GM18870 (cell line): ENCODE results near the gene APOA5.
"Not testable (repeated sequence)": the region's sequence is repeated elsewhere in the genome, so short reads cannot be mapped to it uniquely, and the experiment has no call there.

Source experiments
- ATAC-seq: cut with Tn5 transposase; IDR thresholded peaks from one replicate; pipeline ENCODE4 v1.9.1; 2021; ENCODE audit warnings: moderate library complexity; ENCODE audit not compliant: unreplicated experiment

Gene APOA5

GRCh38 chr11:116801662-116802061 is 10.0 kb upstream of the APOA5 start:
- ATAC-seq = not testable (repeated sequence)

DNA sequence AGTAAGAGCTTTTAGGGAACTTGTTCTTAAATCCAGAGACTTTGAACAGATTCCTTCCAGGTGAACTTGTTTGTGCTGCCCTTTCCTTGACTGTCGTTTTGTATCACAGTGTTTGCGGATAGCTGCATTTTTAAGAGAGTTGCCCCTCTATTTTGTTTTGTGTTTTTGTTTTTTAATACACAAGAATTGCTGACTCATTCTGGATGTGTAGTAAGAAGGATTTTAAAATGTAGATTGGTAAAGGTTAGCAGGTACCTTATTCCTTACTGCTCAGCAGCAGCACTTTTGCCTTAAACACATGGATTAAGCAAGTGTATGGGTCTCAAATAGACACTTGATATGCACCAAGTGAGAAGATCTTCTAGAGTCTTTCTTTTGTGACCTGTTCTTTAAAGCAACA is 8.9 kb upstream of the APOA5 start:
- no peak for ATAC-seq

DNA sequence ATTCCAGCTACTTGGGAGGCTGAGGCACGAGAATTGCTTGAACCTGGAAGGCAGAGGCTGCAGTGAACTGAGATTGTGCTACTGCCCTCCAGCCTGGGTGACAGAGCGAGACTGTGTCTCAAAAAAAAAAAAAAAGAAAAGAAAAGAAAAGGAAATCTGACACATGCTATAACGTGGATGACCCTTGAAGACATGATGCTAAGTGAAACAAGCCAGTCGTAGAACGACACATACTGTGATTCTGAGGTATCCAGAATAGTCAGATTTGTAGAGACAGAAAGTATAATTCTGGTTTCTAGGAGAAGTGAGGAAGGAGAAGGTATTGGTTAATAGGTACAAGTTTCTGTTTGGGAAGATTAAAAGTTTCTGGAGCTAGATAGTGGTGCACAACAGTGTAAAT is 6.7 kb upstream of the APOA5 start:
- no peak for ATAC-seq

- ATAC-seq = no peak
Measured at GRCh38 chr11:116797816-116798215, 6.1 kb upstream of the APOA5 start.

DNA sequence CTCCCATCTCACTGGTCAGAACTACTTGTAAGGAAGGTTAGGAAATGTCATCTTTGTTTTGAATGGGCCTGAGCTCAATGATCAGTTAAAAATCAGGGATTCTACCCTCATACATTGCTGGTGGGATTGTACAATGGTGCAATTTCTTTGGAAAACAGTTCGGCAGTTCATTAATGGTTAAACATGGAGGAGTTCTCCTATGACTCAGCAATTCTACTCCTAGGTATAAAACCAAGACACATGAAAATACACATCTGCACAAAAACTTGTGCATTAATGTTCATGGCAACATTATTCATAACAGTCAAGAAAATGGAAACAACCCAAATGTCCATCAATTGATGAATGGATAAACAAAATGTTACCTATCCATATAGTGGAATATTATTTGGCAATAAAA is 4.9 kb upstream of the APOA5 start:
- ATAC-seq = no peak

DNA sequence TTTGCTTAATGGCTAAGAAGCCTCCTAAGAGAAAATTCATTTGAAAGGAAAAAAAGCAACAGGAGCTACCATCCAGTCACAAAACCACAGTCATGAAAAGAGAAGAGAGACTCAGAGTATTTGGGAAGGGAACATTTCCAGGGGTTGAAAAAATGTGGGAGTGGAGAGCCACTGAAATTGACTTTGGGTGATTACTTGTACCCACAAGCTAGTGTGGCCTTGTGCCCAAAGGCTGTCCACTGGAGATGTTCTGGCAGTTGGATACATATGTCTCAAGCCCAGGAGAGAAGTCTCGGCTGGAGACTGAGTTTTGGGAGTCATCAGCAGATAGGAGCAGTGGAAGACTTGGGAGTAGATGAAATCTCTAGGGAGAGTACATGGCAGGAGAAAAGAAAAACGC is 3.2 kb upstream of the APOA5 start:
- no peak for ATAC-seq

DNA sequence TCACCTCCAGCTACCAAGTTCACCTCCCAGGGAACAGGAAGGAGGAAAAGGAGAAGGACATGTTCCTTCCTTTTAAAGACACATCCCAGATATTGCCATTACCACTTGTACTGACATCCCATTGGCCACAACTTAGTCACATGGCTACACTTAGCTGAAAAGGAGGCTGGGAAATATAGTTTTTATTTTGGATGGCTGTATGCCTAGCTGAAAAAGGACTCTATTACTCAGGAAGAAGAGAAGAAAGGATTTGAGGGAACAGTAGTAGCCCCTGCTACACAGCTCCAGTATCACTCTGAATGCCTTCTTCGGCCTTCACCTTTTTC is 2.1 kb upstream of the APOA5 start:
- no peak for ATAC-seq

DNA sequence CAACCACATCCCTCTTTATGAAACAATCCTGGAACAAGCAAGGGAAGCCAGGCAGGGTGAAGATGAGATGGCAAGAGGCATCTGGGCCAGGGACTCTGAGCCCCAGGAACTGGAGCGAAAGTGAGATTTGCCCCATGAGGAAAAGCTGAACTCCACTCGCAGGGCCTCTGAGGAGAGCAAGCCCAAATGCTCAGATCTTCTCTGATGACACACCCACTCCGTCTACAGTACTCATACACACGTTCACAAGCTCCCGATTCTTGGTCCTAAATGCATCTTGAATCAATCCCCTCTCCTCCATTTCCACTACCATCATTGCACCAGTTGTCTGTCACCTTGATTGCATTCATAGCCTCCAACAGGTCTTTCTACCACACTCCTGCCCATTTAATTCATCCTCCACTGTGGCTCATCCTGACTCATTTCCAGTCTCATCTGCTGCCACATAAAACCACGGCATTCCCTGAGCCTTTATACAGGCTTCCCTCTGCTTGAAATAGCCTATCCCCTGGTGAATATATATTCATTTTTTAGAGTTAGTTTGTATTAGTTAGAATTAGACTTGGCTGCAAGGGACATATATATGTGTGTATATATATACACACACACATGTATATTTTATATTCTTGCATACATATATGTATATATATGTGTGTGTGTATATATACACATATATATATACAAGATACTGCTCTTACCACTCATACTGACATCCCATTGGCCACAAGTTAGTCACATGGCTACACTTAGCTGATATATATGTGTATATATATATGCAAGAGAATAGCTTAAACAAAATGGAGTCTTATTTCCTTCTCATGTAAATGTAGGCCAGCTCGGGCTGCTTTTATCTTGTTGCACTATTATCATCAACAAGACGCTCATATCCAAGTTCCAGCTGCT is 1.4 kb upstream of the APOA5 start:
- no peak for ATAC-seq

DNA sequence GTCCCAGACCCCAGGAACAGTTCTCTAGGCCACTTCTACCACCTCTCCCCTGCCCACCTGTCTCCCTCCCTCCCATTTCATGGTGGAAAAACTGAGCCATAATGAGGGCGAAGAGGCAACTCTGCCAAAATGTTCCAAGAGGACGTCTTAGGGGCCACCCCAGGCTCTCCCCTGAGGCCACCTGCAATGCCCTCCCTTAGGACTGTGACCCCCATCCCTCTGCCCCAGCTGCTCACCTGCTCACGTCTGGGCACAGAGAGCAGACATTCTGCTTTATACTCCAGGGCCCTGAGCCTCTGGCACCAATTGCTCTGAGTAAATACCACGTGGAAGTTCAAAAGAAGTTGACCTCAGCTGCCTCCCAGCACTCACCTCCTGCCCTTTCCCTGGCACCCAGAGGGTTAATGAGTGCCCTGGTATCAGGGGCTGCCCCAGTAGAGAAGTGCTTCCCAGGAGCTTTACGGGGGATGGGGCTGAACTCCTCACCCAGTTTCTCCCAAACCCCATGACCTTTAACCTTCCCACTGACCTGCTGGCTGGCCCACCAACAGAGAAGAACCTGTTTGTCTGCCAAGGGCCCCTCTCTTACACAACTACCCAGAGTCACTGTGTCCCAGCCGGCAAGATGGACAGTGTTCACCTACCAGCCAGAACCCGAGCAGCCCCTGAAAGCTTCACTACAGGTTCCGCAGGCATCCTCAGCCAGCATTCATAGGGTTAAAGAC is 627 bp upstream of the APOA5 start:
- ATAC-seq = no peak

- ATAC-seq = no peak
Measured at GRCh38 chr11:116791002-116791812, 472 bp downstream of the APOA5 start.

DNA sequence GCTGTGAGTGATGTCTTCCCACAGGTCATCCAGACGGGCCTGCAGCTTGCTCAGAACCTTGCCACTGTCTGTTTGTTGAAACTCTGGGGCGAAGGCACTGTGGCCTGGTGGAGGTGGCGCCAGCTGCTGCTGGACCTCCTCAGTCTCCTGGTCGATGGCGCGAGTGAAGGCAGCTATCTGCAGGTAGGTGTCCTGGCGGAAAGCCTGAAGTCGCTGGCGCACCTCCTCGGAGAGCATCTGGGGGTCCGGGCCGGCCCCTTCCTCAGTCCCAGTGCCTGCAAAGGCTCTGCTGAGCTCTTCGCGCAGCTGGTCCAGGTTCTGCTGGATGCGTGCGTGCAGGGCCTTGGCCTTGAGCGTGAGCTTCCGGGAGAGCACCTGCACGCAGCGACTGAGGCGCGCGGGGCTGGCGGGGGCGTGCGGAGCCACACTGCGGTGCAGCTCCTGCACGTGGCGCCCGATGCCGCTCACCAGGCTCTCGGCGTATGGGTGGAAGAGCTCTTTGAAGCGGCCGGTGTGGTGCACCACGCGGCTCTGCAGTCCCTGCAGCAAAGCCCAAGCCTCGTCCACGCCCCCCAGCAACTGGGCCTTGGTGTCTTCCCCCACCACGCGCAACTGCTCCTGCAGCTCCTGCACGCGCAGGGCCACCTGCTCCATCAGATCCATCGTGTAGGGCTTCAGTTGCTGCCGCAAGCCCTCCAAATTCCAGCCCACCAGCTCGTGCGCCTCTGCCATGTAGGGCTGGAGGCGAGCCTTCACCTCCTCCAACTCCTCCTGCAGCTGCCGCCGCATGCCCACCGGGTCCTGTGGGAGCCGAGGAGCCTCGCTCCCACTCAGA is 1.3 kb downstream of the APOA5 start:
- no peak for ATAC-seq

DNA sequence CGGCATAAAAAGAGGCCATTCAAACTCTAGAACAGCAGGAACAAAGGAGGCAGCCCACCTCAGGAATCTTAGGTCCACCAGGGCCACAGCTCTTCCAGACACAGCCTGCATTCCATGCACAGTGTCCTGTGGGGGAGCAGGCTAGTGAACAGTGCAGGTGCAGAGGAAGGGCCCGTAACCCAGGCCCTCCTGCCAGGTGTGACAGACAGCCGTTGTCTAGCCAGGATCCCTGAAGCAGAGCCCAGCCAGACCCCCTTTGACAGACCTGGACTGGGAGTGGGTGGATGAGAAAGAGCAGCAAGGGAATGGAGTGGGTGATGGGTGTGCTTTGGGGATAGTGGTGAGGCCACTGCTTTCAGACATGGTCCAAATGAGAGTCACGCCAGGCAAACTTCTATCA is 2.7 kb downstream of the APOA5 start:
- ATAC-seq = no peak

DNA sequence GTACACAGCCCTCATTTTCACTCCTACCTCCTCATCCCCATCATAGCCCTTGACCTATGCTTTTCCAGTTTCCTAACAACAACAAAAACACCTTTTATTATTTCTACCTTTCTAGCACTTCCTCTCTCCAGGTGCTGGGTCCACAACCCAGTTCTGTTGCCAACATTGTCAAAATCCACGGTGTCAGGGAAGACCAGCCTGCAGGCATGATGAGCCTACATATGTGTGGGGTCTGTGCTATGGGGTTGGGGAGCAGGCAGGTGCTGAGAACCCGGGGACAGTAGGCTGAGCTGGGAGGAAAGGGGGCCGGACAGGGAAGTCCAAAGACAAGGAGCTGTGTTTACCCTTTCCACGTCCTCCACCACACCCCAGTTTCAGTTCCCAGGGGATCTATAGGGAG is 3.1 kb downstream of the APOA5 start:
- no peak for ATAC-seq

DNA sequence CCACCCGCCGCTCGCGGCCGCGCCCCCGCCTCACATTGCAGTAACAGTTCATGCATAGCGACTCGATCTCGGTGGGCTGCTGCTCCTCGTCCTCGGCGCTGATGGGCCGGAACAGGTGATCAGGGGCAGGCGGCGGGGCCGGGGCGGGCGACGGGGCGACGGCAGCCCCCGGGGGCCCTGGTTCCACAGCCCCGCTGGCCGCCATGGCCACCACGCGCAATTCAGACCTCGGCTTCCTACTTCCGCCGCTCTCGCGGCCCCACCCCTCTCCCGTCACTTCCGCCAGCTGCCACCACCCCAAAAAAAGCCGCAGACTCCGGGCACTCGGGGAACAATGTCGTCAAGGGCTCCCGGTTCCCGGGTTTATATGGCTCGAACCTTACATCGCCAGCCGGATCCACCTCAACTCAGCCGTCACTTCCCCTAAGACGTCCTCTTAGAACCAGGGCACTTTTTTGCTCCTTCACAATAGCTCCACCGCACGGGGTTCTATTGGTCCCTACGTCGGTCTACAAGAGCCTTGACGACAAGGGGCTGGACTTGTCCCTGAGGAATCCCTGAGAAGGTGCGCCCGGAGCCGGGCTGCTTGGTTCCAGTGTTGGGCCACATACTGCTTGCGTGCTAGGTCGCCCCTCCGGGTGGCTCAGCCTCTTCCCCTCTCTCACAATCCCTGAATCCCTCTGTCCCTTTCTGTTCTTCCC is 3.7 kb downstream of the APOA5 start, which contains the start of gene ZPR1:
TSS of gene ZPR1 (minus strand) at position 238 of the 701 bp plus-strand sequence. CDS start at position 205, 33 bp downstream.
- ATAC-seq = no peak

GRCh38 chr11:116787436-116787785 is 4.3 kb downstream of the APOA5 start:
- no peak for ATAC-seq

GRCh38 chr11:116786966-116787365 is 4.7 kb downstream of the APOA5 start:
- ATAC-seq = no peak

DNA sequence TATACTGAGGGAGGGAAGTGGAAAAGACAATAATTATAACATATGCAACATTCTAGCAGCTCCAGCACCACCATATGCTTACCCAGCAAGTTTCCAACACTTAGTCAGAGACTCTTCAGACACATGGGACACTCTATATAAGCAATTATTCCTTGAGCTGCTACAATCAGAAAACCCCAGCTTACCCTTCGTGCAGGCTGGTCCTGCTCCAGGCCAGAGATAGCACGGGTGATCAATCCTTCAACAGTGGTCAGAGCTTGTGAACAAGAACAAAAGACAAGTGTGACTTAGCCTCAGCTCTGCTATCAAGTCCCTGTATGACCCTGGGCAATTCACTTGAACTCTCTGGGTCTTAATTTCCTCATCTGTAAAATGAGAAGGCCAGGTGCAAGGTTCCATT is 5.4 kb downstream of the APOA5 start:
- no peak for ATAC-seq

- ATAC-seq = no peak
Measured at GRCh38 chr11:116782728-116783127, 9.0 kb downstream of the APOA5 start.

DNA sequence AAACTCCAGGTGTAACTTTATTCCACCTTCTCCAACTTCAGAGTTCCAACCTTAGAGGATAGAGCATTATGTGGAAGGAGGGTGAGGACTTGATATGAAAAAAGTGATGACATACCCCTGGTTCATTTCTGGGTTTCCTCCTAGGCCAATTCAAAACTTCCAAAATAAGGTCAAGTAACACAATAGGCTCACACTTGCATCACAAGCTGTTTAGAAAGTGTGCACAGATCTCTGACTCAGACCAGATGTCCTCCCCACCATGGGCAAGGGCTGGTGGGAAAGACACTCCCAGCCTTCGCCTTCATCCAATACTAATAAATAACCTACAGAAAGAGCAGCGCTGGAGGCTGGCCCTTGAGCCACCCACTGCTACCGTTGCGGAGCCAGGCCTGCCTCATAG is 13.1 kb downstream of the APOA5 start:
- no peak for ATAC-seq

- no peak for ATAC-seq
Measured at GRCh38 chr11:116777056-116777455, 14.6 kb downstream of the APOA5 start.
